ENCODE measurements around the gene PDZD4.

Gene PDZD4

DNA sequence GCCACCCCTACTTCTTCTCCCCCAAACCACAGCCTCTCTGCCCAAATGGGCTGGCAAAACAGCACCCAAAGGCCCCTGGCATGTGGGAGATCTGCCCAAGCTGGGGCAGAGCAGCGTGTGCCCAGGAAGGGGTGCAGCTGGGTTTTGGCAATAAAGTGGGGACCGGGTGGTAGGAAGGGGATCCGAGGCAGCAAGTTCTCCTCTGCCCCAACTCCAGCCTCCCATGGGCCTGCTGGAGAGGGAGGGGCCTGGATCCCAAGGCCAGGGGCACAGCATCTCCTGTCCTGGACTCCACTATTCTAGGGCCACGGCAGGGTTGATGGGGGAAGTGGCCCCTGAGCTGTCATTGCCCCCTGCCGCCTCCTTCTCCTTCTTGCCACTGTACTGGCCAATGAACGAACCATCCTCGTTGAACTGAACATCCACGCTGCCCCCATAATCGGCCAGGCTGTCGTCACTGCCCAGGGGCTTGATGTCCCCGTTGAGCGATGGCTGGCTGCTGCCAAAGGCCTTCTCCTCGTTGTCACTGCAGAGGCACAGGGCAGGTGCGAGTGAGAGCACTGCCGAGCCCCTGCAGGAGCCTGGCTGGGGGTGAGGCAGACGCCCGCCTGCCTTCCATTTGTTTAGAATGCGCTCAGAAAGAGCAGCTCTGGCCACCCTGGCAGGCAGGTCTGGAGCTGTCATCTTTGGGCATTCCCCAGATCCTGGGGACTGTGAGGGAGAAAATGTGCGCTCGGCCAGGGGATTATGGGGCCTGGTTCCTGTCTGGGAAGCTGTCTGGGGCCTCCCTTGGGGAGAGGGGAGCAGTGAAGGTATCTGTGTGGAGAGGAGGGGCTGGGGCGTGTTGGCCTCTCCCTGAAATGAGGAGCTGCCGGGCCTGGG, 32.3 kb upstream of the PDZD4 start:
- DNase-seq (ENCODE audit: low read depth), result no peak
- TF ChIP-seq, protein P1, sequence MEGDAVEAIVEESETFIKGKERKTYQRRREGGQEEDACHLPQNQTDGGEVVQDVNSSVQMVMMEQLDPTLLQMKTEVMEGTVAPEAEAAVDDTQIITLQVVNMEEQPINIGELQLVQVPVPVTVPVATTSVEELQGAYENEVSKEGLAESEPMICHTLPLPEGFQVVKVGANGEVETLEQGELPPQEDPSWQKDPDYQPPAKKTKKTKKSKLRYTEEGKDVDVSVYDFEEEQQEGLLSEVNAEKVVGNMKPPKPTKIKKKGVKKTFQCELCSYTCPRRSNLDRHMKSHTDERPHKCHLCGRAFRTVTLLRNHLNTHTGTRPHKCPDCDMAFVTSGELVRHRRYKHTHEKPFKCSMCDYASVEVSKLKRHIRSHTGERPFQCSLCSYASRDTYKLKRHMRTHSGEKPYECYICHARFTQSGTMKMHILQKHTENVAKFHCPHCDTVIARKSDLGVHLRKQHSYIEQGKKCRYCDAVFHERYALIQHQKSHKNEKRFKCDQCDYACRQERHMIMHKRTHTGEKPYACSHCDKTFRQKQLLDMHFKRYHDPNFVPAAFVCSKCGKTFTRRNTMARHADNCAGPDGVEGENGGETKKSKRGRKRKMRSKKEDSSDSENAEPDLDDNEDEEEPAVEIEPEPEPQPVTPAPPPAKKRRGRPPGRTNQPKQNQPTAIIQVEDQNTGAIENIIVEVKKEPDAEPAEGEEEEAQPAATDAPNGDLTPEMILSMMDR (conservative IDR thresholded peaks at IDR 0.05; ENCODE audit: low read depth, low read length), result no peak

GRCh38 chrX:153861733-153862310, 31.5 kb upstream of the PDZD4 start:
- no peak for DNase-seq (ENCODE audit: low read depth)

More for the DNA sequence above, 32.3 kb upstream of the PDZD4 start:
- no peak overlapping the region for H3K4me3 ChIP-seq (ENCODE audit: low read depth, low read length)

GRCh38 chrX:153861151-153861550, 30.8 kb upstream of the PDZD4 start:
- TF ChIP-seq, protein P1 (conservative IDR thresholded peaks at IDR 0.05; ENCODE audit: low read depth, low read length), result no peak
- no peak for DNase-seq (ENCODE audit: low read depth)
- no peak overlapping the region for H3K4me3 ChIP-seq (ENCODE audit: low read depth, low read length)

More at GRCh38 chrX:153861733-153862310, 31.5 kb upstream of the PDZD4 start:
- TF ChIP-seq, protein P1 (conservative IDR thresholded peaks at IDR 0.05; ENCODE audit: low read depth, low read length), result no peak
- H3K4me3 ChIP-seq (ENCODE audit: low read depth, low read length), result no peak overlapping the region

DNA sequence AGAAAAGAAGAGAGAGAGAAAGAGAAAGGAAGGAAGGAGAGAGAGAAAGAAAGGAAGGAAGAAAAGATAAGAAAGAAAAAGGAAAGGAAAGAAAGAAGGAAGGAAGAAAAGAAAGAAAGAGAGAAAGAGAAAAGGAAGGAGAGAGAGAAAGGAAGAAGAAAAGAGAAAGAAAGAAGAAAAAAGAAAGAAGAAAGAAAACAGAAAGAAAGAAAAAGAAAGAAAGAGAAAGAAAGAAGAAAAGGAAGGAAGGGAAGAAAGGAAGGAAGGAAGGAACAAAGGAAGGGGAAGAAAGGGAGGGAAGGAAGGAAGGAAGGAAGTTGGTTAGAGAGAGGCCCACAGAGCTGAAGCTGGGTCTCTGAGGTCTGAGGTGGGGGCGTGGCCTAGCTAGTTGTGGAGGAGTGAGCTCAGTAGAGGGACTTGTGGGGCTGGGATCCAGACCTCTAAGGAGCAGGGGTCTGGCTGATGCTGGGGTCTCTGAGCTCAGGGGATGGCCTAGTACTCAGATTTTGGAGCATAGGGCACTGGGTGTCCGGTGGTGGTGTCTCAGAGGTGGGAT, 27.1 kb upstream of the PDZD4 start:
- no peak overlapping the region for H3K4me3 ChIP-seq (ENCODE audit: low read depth, low read length)
- TF ChIP-seq, protein P1 (conservative IDR thresholded peaks at IDR 0.05; ENCODE audit: low read depth, low read length), result no peak
- no peak for DNase-seq (ENCODE audit: low read depth)

DNA sequence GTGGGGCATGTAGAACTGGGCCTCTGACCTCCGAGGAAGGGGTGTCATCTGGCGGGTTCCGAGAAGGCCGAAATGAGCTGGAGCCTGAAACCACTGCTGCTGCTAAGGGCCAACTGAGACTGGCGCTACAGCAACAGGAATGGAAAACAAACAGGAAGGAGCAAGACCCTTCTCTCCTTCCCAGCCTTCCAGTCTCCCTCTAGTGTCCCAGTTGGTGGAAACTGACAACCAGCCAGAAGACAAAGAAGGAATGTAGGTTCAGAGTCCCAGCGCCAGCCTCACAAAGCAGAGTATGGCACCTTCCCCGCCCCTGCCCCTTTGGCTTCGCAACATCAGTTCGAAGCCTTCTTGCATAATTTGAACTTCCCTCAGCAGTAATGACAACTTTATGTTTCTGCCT, 24.4 kb upstream of the PDZD4 start:
- TF ChIP-seq, protein P1 (conservative IDR thresholded peaks at IDR 0.05; ENCODE audit: low read depth, low read length), result no peak
- H3K4me3 ChIP-seq (ENCODE audit: low read depth, low read length), result no peak overlapping the region
- DNase-seq (ENCODE audit: low read depth), result no peak

- DNase-seq (ENCODE audit: low read depth), result no peak
- TF ChIP-seq, protein P1 (conservative IDR thresholded peaks at IDR 0.05; ENCODE audit: low read depth, low read length), result no peak
- H3K4me3 ChIP-seq (ENCODE audit: low read depth, low read length), result no peak overlapping the region
Observed at GRCh38 chrX:153853902-153854267, 23.5 kb upstream of the PDZD4 start.

Data from choroid plexus epithelial cell (primary cell).